Suprapubic skin (tissue), 4 donors: Measurements from ENCODE around the gene LAMA4. TPM values are rescaled to one million over a fixed set of nuclear protein-coding genes. Genes with fewer than 3 reads are reported as not detected.

Experiments
- DNase-seq, 2 donors: peaks; one replicate each; pipeline ENCODE4 v3.0.0-alpha.2; 2019; ENCODE audit warnings: low spot score in 2 of 2
- H3K27ac ChIP-seq: fragments of 200-600 bp; sonication (generic); one replicate; pipeline ENCODE4 v1.5.1; 2019
- H3K27me3 ChIP-seq: fragments of 200-600 bp; sonication (generic); one replicate; pipeline ENCODE4 v1.5.1; 2019
- H3K36me3 ChIP-seq: fragments of 200-600 bp; sonication (generic); one replicate; pipeline ENCODE4 v1.5.1; 2019
- H3K4me1 ChIP-seq: fragments of 200-600 bp; sonication (generic); one replicate; pipeline ENCODE4 v1.5.1; 2019
- H3K4me3 ChIP-seq: fragments of 200-600 bp; sonication (generic); one replicate; pipeline ENCODE4 v1.5.1; 2019; ENCODE audit warnings: mild to moderate bottlenecking
- H3K9me3 ChIP-seq: fragments of 200-600 bp; sonication (generic); one replicate; pipeline ENCODE4 v1.5.1; 2019
- EP300 ChIP-seq: sonication (generic); formaldehyde crosslinking; IDR thresholded peaks from one replicate; pipeline ENCODE4 v1.6.1; 2017; ENCODE audit warnings: antibody characterized with exemption
- POLR2A ChIP-seq, 2 donors: fragments of 450-650 bp; IDR thresholded peaks; one replicate each; pipeline ENCODE4 v1.6.1; 2017; ENCODE audit warnings: antibody characterized with exemption in 2 of 2, mild to moderate bottlenecking in 2 of 2, moderate library complexity in 2 of 2
- POLR2AphosphoS5 ChIP-seq, 3 donors: sonication (generic); formaldehyde crosslinking; IDR thresholded peaks; one replicate each; pipeline ENCODE4 v1.6.1; 2017; ENCODE audit warnings: antibody characterized with exemption in 3 of 3
- WGBS: methylation state at CpG from one replicate; pipeline ENCODE4 v1.1.5; 2018; 5-methylcytosine and 5-hydroxymethylcytosine counted together
- total RNA-seq, 4 donors: library from RNA; depleted of rRNA; stranded (reverse); fragments of >200 nt; gene quantifications; one replicate each; pipeline ENCODE4 v1.1.0, GENCODE V29; 2016
- TF ChIP-seq, protein P1 (sequence below), 2 donors: fragments of 200-600 bp in 1 of 2; fragments of 450-650 bp in 1 of 2; sonication (generic) in 1 of 2; IDR thresholded peaks; one replicate each; pipeline ENCODE4 v1.5.1; 2016 to 2019; ENCODE audit warnings: antibody characterized with exemption in 2 of 2, mild to moderate bottlenecking in 1 of 2, moderate library complexity in 1 of 2

Gene LAMA4
- total RNA-seq, 4 donors from 2014 or later = 10.4 to 44.0 (median 23.6) TPM

DNA sequence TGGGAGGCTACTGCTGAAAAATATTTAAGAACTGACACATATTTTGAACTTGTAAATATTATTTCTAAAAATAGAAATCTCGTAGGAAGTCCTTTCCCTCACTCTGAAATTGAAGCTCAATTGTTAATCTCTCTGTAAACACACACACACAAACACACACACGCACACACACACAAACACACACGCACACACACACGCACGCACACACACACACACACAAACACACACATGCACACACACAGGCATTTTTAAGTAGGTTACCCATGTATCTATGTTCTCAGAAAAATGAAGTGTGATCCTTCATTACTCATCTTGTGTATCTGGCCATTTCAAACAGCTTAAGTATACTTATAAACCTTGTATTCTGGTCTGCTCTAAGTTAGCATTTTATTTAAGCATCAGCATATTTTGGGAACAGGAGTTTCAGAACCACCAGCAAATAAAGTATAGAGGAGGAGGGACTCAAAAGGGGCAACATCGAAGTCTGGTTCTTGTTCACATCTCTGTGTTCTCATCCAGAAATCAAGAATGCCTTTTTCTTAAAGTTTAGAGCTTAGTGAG lies 188.9 kb downstream of the LAMA4 start:
- Histone ChIP-seq H3K9me3 (no peaks in the 10 kb centered on the region), H3K27me3 (no peaks in the 10 kb centered on the region), H3K4me3 (no peak overlapping the region), H3K4me1 (no peaks in the 10 kb centered on the region), H3K36me3 (peaks cover 9% of the 10 kb centered on the region), H3K27ac (no peak overlapping the region)
- no peak for TF ChIP-seq POLR2A (IDR thresholded peaks at IDR 0.05)
- TF ChIP-seq, protein P1, sequence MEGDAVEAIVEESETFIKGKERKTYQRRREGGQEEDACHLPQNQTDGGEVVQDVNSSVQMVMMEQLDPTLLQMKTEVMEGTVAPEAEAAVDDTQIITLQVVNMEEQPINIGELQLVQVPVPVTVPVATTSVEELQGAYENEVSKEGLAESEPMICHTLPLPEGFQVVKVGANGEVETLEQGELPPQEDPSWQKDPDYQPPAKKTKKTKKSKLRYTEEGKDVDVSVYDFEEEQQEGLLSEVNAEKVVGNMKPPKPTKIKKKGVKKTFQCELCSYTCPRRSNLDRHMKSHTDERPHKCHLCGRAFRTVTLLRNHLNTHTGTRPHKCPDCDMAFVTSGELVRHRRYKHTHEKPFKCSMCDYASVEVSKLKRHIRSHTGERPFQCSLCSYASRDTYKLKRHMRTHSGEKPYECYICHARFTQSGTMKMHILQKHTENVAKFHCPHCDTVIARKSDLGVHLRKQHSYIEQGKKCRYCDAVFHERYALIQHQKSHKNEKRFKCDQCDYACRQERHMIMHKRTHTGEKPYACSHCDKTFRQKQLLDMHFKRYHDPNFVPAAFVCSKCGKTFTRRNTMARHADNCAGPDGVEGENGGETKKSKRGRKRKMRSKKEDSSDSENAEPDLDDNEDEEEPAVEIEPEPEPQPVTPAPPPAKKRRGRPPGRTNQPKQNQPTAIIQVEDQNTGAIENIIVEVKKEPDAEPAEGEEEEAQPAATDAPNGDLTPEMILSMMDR (IDR thresholded peaks at IDR 0.05) = no peak
- no peak for TF ChIP-seq EP300
- no peak for TF ChIP-seq POLR2AphosphoS5 (IDR thresholded peaks at IDR 0.05)
- no peak for DNase-seq
- 82% methylated on average over 6 of the region's 6 CpGs for WGBS

DNA sequence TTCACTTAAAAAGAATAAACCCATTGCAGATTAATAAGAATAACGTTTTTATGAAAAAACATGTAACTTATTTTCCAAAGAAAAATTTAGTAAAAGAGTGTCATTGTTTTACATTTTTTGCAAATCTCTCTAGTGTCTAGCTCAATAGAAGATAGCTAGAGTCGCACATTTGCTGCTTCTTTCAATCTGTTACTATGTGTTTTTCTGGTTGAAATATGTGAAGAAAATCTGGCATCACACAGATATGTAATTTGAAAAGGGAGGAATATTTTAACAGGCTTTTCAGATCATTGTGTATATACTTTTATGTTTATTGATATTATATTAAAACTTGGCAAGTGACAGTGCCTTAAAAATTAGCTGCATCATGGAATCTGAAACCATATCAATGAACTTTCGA lies 191.4 kb downstream of the LAMA4 start:
- H3K4me3 ChIP-seq = no peak overlapping the region
- no peaks in the 10 kb centered on the region for H3K27me3 ChIP-seq
- TF ChIP-seq, protein P1 (IDR thresholded peaks at IDR 0.05) = no peak
- no peak for TF ChIP-seq POLR2A (IDR thresholded peaks at IDR 0.05)
- TF ChIP-seq POLR2AphosphoS5 (IDR thresholded peaks at IDR 0.05) = no peak
- TF ChIP-seq EP300 = no peak
- no peaks in the 10 kb centered on the region for H3K9me3 ChIP-seq
- H3K4me1 ChIP-seq = no peaks in the 10 kb centered on the region
- H3K36me3 ChIP-seq = no peaks in the 10 kb centered on the region
- no peak overlapping the region for H3K27ac ChIP-seq
- no peak for DNase-seq
- WGBS = 85% methylated on average over 3 of the region's 3 CpGs

DNA sequence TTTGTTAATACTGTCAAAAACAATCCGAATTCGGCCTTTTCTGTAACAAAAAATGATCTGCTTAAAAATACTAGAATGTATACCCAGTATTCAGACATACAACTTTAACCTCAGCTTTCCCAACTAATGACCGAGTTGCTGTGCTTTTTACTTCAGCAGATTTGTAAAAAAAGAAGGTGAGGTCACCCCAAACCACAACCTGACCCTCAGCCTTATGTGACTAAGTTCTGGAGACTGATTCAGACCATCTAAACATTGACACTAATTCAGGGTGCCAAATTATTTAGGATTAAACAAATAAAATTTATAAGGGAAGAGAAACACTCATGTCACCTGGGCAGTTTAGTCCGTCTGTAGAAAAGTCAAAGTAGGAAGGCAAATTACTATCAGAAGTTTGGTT lies 192.8 kb downstream of the LAMA4 start:
- DNase-seq = no peak
- Histone ChIP-seq H3K27me3 (no peaks in the 10 kb centered on the region), H3K4me3 (no peak overlapping the region), H3K27ac (no peak overlapping the region), H3K36me3 (no peaks in the 10 kb centered on the region), H3K9me3 (no peaks in the 10 kb centered on the region), H3K4me1 (no peaks in the 10 kb centered on the region)
- 97% methylated on average over 4 of the region's 4 CpGs for WGBS
- TF ChIP-seq POLR2A (IDR thresholded peaks at IDR 0.05) (no peak), EP300 (no peak), POLR2AphosphoS5 (IDR thresholded peaks at IDR 0.05) (no peak)
- TF ChIP-seq, protein P1 (IDR thresholded peaks at IDR 0.05) = no peak

Other genes starting within 250 kb of the LAMA4 start
- 1 to 10 TPM in 2 of 4 donors, under 1 TPM in 1, not detected in 1; 0.25 to 7.6 (median 1.0) TPM for gene CCN6, start 200.5 kb downstream of the LAMA4 start, total RNA-seq
- gene TUBE1, start 167.1 kb downstream of the LAMA4 start, total RNA-seq = 10 to 100 TPM; 19.6 to 82.2 (median 31.2) TPM
- gene FAM229B, start 167.0 kb downstream of the LAMA4 start, total RNA-seq = 1 to 10 TPM in 3 of 4 donors, under 1 TPM in 1; 0.72 to 3.9 (median 2.4) TPM
- not detected for gene RFPL4B, start 92.8 kb upstream of the LAMA4 start, total RNA-seq